Measurements from ENCODE around the gene ACO1. TPM values are rescaled to one million over a fixed set of nuclear protein-coding genes. Genes with fewer than 3 reads are reported as not detected.

The ACO1 gene
- polyA plus RNA-seq, 3 donors, result 2.9 to 12.5 (median 10.5) TPM

- Histone ChIP-seq H4K20me1 (ENCODE audit: insufficient read depth, low read length) (no peaks in the 10 kb centered on the region), H3K4me2 (replicated peaks; ENCODE audit: extremely low read depth, low read length, poor library complexity, severe bottlenecking) (no peak overlapping the region), H3K79me2 (ENCODE audit: insufficient read depth, low read length) (no peaks in the 10 kb centered on the region), H3K27me3 (ENCODE audit: control insufficient read depth in 2 of 2, insufficient read depth in 2 of 2, low read length in 2 of 2) (no peaks in the 10 kb centered on the region), H2AFZ (ENCODE audit: insufficient read depth, low read depth, low read length, poor library complexity, severe bottlenecking) (no peak overlapping the region), H3K9ac (ENCODE audit: insufficient read depth, low read length, poor library complexity, severe bottlenecking) (no peak overlapping the region), H3K4me3 (replicated peaks in 1 of 3; ENCODE audit: low read depth in 2 of 3, low read length in 3 of 3) (no peak overlapping the region), H3K27ac (ENCODE audit: low read depth in 1 of 2, low read length in 2 of 2) (no peak overlapping the region), H3K36me3 (replicated peaks in 1 of 2; ENCODE audit: control insufficient read depth in 1 of 2, insufficient read depth in 2 of 2, low read length in 2 of 2) (peaks cover 2 to 46% of the 10 kb centered on the region in 2 donors), H3K4me1 (ENCODE audit: control insufficient read depth in 1 of 2, insufficient read depth in 2 of 2, low read length in 2 of 2) (no peaks in the 10 kb centered on the region), H3K9me3 (replicated peaks in 1 of 2; ENCODE audit: control insufficient read depth in 1 of 2, insufficient read depth in 1 of 2, low read length in 2 of 2) (peaks cover 0 to 4% of the 10 kb centered on the region in 2 donors)
- Mint-ChIP-seq H3K36me3 (peaks cover 30 to 34% of the 10 kb centered on the region in 2 donors), H3K27ac (no peak overlapping the region), H3K4me3 (no peak overlapping the region), H3K9me3 (peaks cover 0 to 9% (median 3%) of the 10 kb centered on the region in 7 donors), H3K27me3 (ENCODE audit: low read depth in 3 of 3) (peaks cover 0 to 1% (median 0%) of the 10 kb centered on the region in 3 donors), H3K4me1 (peaks cover 9% of the 10 kb centered on the region)
- TF ChIP-seq CTCF (IDR thresholded peaks at IDR 0.05), result no peak
- no CpG with 5 or more reads among the region's 3 CpGs for WGBS (ENCODE audit: insufficient coverage)
- DNase-seq, result no peak
- intact Hi-C loops (cut with micrococcal nuclease), result loop anchor here in 1 of 2 donors (10.0 kb wide), 2 partner anchors 69 to 569 kb away; no protein-coding TSS in a partner anchor
These were observed 21.6 kb downstream of the ACO1 start for GRCh38 chr9:32406046-32406445.

GRCh38 chr9:32411753-32412152, 27.3 kb downstream of the ACO1 start:
- H3K9me3 Mint-ChIP-seq, result peaks cover 0 to 8% (median 2%) of the 10 kb centered on the region in 7 donors
- no CpG with 5 or more reads among the region's 3 CpGs for WGBS (ENCODE audit: insufficient coverage)
- peaks cover 2 to 38% of the 10 kb centered on the region in 2 donors for H3K36me3 ChIP-seq (replicated peaks in 1 of 2; ENCODE audit: control insufficient read depth in 1 of 2, insufficient read depth in 2 of 2, low read length in 2 of 2)

More at GRCh38 chr9:32411753-32412152, 27.3 kb downstream of the ACO1 start:
- Histone ChIP-seq H3K27me3 (ENCODE audit: control insufficient read depth in 2 of 2, insufficient read depth in 2 of 2, low read length in 2 of 2) (no peaks in the 10 kb centered on the region), H3K4me2 (replicated peaks; ENCODE audit: extremely low read depth, low read length, poor library complexity, severe bottlenecking) (no peak overlapping the region), H3K4me3 (replicated peaks in 1 of 3; ENCODE audit: low read depth in 2 of 3, low read length in 3 of 3) (no peak overlapping the region), H3K4me1 (ENCODE audit: control insufficient read depth in 1 of 2, insufficient read depth in 2 of 2, low read length in 2 of 2) (no peaks in the 10 kb centered on the region), H3K9me3 (replicated peaks in 1 of 2; ENCODE audit: control insufficient read depth in 1 of 2, insufficient read depth in 1 of 2, low read length in 2 of 2) (no peaks in the 10 kb centered on the region), H3K9ac (ENCODE audit: insufficient read depth, low read length, poor library complexity, severe bottlenecking) (no peak overlapping the region), H4K20me1 (ENCODE audit: insufficient read depth, low read length) (no peaks in the 10 kb centered on the region), H3K79me2 (ENCODE audit: insufficient read depth, low read length) (no peaks in the 10 kb centered on the region), H3K27ac (ENCODE audit: low read depth in 1 of 2, low read length in 2 of 2) (no peak overlapping the region), H2AFZ (ENCODE audit: insufficient read depth, low read depth, low read length, poor library complexity, severe bottlenecking) (no peak overlapping the region)
- intact Hi-C loops (cut with micrococcal nuclease), result no loop called here
- Mint-ChIP-seq H3K27me3 (ENCODE audit: low read depth in 3 of 3) (no peaks in the 10 kb centered on the region), H3K4me3 (no peak overlapping the region), H3K36me3 (peaks cover 27 to 34% of the 10 kb centered on the region in 2 donors), H3K4me1 (no peaks in the 10 kb centered on the region), H3K27ac (no peak overlapping the region)
- TF ChIP-seq CTCF (IDR thresholded peaks at IDR 0.05), result no peak
- no peak for DNase-seq

All from CD14-positive monocyte (primary cell).